Panc1 (cell line): ENCODE results near the gene ERC2. TPM values are rescaled to one million over a fixed set of nuclear protein-coding genes. Genes with fewer than 3 reads are reported as not detected.

ENCODE experiments used
- ATAC-seq: fragments of 200-7000 bp; cut with Tn5 transposase; 2 replicates; pipeline ENCODE4 v1.9.1; 2020; ENCODE audit warnings: mild to moderate bottlenecking, moderate library complexity
- BruUV-seq: library from RNA; stranded (reverse); fragments of 400-500 nt; replicated peaks from 2 replicates; lab custom pipeline; 2021; lab: Mats Ljungman, UMichigan
- CTCF ChIA-PET: fragments of 300-600 bp; sonication (Branson Sonifier 250); formaldehyde crosslinking; loops from one replicate; lab custom pipeline; 2022; ENCODE audit warnings: antibody characterized with exemption; lab: Charles Lee
- POLR2A ChIA-PET: fragments of 300-600 bp; sonication (Branson Sonifier 250); formaldehyde crosslinking; loops from one replicate; lab custom pipeline; 2022; ENCODE audit warnings: antibody characterized with exemption; lab: Charles Lee
- DNase-seq: peaks from one replicate; pipeline ENCODE4 v3.0.0-alpha.2; 2010; ENCODE audit warnings: low read depth, low spot score
- H3K27ac ChIP-seq: 2 replicates; pipeline ENCODE4 v1.5.1; 2011; ENCODE audit warnings: mild to moderate bottlenecking, low read length, inconsistent platforms
- H3K27me3 ChIP-seq: fragments of 200-500 bp; sonication (Bioruptor generic); 2 replicates; pipeline ENCODE4 v1.6.0; 2014; ENCODE audit warnings: low read length, inconsistent platforms; ENCODE audit not compliant: control insufficient read depth, insufficient read depth
- H3K36me3 ChIP-seq: fragments of 200-500 bp; sonication (Bioruptor generic); 2 replicates; pipeline ENCODE4 v1.5.1; 2014; ENCODE audit warnings: inconsistent platforms, mild to moderate bottlenecking, low read length, moderate library complexity; ENCODE audit not compliant: control insufficient read depth, insufficient read depth
- H3K4me1 ChIP-seq: 2 replicates; pipeline ENCODE4 v1.5.1; 2011; ENCODE audit warnings: inconsistent platforms, mild to moderate bottlenecking, low read length, moderate library complexity; ENCODE audit not compliant: control insufficient read depth, insufficient read depth
- H3K4me3 ChIP-seq, 2 experiments: 2 replicates each; pipeline ENCODE4 v1.5.1; 2011 to 2012; ENCODE audit warnings: low read depth in 2 of 2, low read length in 2 of 2, mild to moderate bottlenecking in 2 of 2, inconsistent platforms in 1 of 2, moderate library complexity in 1 of 2
- H3K9me3 ChIP-seq: fragments of 200-500 bp; sonication (Bioruptor generic); 2 replicates; pipeline ENCODE4 v1.5.1; 2014; ENCODE audit warnings: low read depth, mild to moderate bottlenecking, inconsistent platforms, low read length, moderate library complexity; ENCODE audit not compliant: control insufficient read depth, insufficient read depth
- POLR2AphosphoS5 ChIP-seq: IDR thresholded peaks from 2 replicates; pipeline ENCODE4 v1.6.1; 2012; ENCODE audit warnings: mild to moderate bottlenecking, low read depth, low read length, moderate library complexity
- SIN3A ChIP-seq: IDR thresholded peaks from 2 replicates; pipeline ENCODE4 v1.6.1; 2012; ENCODE audit warnings: low read depth, mild to moderate bottlenecking, low read length, moderate library complexity, borderline replicate concordance; ENCODE audit not compliant: insufficient read depth
- TCF7L2 ChIP-seq: IDR thresholded peaks from 2 replicates; pipeline ENCODE4 v1.6.1; 2011; ENCODE audit warnings: mild to moderate bottlenecking, low read depth, low read length, inconsistent platforms
- in situ Hi-C: cut with HindIII; loops from 2 replicates; pipeline ENCODE4 v1.10.0; 2016; ENCODE audit warnings: low sequenced_read_pairs, low pct_unique_long_range_greater_than_20kb
- intact Hi-C: fragments of 100-400 bp; cut with micrococcal nuclease; formaldehyde crosslinking; loops from one replicate; pipeline ENCODE4 v1.10.0; 2022; ENCODE audit not compliant: unreplicated experiment
- total RNA-seq: library from RNA; stranded (reverse); gene quantifications from one replicate; pipeline ENCODE4 v1.2.1, GENCODE V29; 2021; ENCODE audit not compliant: unreplicated experiment
- TF ChIP-seq, protein P1 (sequence below), 2 experiments: IDR thresholded peaks; 2 replicates each; pipeline ENCODE4 v1.6.1; 2011 to 2012; ENCODE audit warnings: low read depth in 2 of 2, control low read depth in 1 of 2, low read length in 1 of 2, mild to moderate bottlenecking in 1 of 2, moderate library complexity in 1 of 2; ENCODE audit not compliant: insufficient read depth in 1 of 2
- TF ChIP-seq, protein P2 (sequence below): fragments of 450-650 bp; IDR thresholded peaks from 2 replicates; pipeline ENCODE4 v1.5.1; 2017; ENCODE audit warnings: mild to moderate bottlenecking

Gene ERC2
- total RNA-seq, 1 experiment from 2014 or later, result 0.33 TPM

DNA sequence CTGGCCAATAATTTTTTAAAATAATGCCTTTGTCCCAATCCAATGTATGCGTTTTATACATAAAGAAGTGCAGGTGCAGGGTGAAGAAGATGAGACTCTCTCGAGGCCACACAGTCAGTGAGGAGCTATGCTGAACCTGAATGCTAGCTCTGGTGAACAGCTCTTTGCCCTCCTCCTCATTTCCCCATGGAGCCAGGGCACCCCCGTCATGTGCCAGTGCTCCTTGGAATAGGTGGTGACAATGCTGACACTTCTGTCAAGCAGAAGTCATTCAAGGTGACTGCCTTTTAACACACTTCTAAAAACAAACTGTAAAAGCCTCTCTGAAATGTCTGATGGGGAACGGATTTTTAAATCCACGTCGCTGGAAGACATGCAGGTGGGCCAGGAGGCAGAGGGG is 818.7 kb downstream of the ERC2 start:
- BruUV-seq, result no TSS peak
- no peak for ATAC-seq
- POLR2A ChIA-PET, result no interaction called here
- Histone ChIP-seq H3K36me3 (no peaks in the 10 kb centered on the region), H3K27ac (no peak overlapping the region), H3K4me3 (no peak overlapping the region), H3K27me3 (no peaks in the 10 kb centered on the region; the same call in 1 of the 2 replicates), H3K9me3 (no peaks in the 10 kb centered on the region), H3K4me1 (no peaks in the 10 kb centered on the region)
- no peak for DNase-seq
- CTCF ChIA-PET, result no interaction called here
- intact Hi-C loops, result no loop called here
- in situ Hi-C loops, result no loop called here
- TF ChIP-seq, protein P1, sequence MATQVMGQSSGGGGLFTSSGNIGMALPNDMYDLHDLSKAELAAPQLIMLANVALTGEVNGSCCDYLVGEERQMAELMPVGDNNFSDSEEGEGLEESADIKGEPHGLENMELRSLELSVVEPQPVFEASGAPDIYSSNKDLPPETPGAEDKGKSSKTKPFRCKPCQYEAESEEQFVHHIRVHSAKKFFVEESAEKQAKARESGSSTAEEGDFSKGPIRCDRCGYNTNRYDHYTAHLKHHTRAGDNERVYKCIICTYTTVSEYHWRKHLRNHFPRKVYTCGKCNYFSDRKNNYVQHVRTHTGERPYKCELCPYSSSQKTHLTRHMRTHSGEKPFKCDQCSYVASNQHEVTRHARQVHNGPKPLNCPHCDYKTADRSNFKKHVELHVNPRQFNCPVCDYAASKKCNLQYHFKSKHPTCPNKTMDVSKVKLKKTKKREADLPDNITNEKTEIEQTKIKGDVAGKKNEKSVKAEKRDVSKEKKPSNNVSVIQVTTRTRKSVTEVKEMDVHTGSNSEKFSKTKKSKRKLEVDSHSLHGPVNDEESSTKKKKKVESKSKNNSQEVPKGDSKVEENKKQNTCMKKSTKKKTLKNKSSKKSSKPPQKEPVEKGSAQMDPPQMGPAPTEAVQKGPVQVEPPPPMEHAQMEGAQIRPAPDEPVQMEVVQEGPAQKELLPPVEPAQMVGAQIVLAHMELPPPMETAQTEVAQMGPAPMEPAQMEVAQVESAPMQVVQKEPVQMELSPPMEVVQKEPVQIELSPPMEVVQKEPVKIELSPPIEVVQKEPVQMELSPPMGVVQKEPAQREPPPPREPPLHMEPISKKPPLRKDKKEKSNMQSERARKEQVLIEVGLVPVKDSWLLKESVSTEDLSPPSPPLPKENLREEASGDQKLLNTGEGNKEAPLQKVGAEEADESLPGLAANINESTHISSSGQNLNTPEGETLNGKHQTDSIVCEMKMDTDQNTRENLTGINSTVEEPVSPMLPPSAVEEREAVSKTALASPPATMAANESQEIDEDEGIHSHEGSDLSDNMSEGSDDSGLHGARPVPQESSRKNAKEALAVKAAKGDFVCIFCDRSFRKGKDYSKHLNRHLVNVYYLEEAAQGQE (IDR thresholded peaks at IDR 0.05; ENCODE audit: insufficient read depth in 1 of 2, low read depth in 2 of 2, low read length in 1 of 2), result no peak
- TF ChIP-seq, protein P2, sequence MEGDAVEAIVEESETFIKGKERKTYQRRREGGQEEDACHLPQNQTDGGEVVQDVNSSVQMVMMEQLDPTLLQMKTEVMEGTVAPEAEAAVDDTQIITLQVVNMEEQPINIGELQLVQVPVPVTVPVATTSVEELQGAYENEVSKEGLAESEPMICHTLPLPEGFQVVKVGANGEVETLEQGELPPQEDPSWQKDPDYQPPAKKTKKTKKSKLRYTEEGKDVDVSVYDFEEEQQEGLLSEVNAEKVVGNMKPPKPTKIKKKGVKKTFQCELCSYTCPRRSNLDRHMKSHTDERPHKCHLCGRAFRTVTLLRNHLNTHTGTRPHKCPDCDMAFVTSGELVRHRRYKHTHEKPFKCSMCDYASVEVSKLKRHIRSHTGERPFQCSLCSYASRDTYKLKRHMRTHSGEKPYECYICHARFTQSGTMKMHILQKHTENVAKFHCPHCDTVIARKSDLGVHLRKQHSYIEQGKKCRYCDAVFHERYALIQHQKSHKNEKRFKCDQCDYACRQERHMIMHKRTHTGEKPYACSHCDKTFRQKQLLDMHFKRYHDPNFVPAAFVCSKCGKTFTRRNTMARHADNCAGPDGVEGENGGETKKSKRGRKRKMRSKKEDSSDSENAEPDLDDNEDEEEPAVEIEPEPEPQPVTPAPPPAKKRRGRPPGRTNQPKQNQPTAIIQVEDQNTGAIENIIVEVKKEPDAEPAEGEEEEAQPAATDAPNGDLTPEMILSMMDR, result no peak
- TF ChIP-seq TCF7L2 (no peak), POLR2AphosphoS5 (no peak), SIN3A (no peak)

DNA sequence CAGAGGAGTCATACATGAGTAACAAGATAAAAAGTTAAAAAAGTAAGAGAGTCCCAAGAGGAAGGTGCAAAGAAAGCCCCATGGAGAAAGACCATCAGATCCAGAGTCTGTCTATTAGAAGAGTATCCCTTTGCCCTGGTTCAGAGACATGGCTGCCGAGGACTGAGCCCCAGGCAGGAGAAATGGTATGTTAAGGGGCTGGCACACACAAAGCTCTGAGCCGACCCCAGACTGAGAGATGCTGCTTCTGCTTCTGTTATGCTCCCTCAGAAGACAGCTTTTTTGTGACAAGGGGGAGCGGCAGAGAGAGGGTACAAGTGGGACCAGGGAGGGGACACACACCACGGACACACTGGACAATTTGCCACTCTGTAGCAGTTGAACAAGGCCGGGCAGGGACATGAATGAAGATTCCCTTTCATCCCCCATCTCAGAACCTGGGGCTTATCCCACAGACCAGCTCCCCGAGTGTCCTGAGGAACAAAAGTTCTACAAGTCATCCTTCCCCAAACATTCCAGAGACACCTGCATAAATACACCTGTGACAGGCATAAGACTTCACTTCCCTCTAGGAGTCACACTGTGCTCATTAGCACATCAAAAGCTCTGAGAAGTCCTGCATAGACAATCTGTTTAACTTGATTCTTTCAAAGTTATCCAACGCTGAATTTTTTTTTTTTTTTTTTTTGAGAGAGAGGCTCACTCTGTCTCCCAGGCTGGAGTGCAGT is 819.5 kb downstream of the ERC2 start:
- ChIA-PET CTCF (no interaction called here), POLR2A (no interaction called here)
- H3K9me3 ChIP-seq, result no peaks in the 10 kb centered on the region
- intact Hi-C loops, result no loop called here
- no peaks in the 10 kb centered on the region; the same call in 1 of the 2 replicates for H3K27me3 ChIP-seq
- H3K36me3 ChIP-seq, result no peaks in the 10 kb centered on the region
- ATAC-seq (no peak), DNase-seq (no peak)
- H3K4me3 ChIP-seq, result no peak overlapping the region
- in situ Hi-C loops, result no loop called here
- no peak for TF ChIP-seq TCF7L2
- TF ChIP-seq, protein P1 (IDR thresholded peaks at IDR 0.05; ENCODE audit: insufficient read depth in 1 of 2, low read depth in 2 of 2, low read length in 1 of 2), result no peak
- TF ChIP-seq SIN3A, result no peak
- TF ChIP-seq, protein P2, result no peak
- no peak for TF ChIP-seq POLR2AphosphoS5
- H3K4me1 ChIP-seq, result no peaks in the 10 kb centered on the region
- BruUV-seq, result no TSS peak
- H3K27ac ChIP-seq, result no peak overlapping the region
